DND-41 (cell line): ENCODE measurements around the gene PTPRCAP.

Experiments
- ATAC-seq: fragments of 200-7000 bp; cut with Tn5 transposase; 3 replicates; pipeline ENCODE4 v1.9.1; 2021; ENCODE audit warnings: low read depth; ENCODE audit not compliant: insufficient read depth
- DNase-seq: peaks from one replicate; pipeline ENCODE4 v3.0.0-alpha.2; 2020
- H2AFZ ChIP-seq: 2 replicates; pipeline ENCODE4 v1.6.0; 2012; ENCODE audit warnings: low read depth, low read length
- H3K27ac ChIP-seq: 2 replicates; pipeline ENCODE4 v1.5.1; 2012; ENCODE audit warnings: low read length, inconsistent platforms
- H3K27me3 ChIP-seq: fragments of 200-600 bp; sonication (generic); 2 replicates; pipeline ENCODE4 v1.6.0; 2012; ENCODE audit warnings: low read length, mild to moderate bottlenecking, inconsistent platforms; ENCODE audit not compliant: insufficient read depth, poor library complexity
- H3K36me3 ChIP-seq: 2 replicates; pipeline ENCODE4 v1.5.1; 2012; ENCODE audit warnings: low read length, inconsistent platforms; ENCODE audit not compliant: insufficient read depth
- H3K4me1 ChIP-seq: 2 replicates; pipeline ENCODE4 v1.5.1; 2012; ENCODE audit warnings: mild to moderate bottlenecking, low read length; ENCODE audit not compliant: insufficient read depth
- H3K4me2 ChIP-seq: 2 replicates; pipeline ENCODE4 v1.6.0; 2012; ENCODE audit warnings: mild to moderate bottlenecking, moderate library complexity, low read length, inconsistent platforms; ENCODE audit not compliant: insufficient read depth
- H3K4me3 ChIP-seq, 2 experiments: fragments of 200-600 bp in 1 of 2; shearing (Covaris generic) in 1 of 2; 2 replicates each; pipeline ENCODE4 v1.5.1; 2012 to 2016; ENCODE audit warnings: inconsistent platforms in 2 of 2, low read length in 2 of 2, mild to moderate bottlenecking in 2 of 2, low read depth in 1 of 2, moderate library complexity in 1 of 2
- H3K79me2 ChIP-seq: 2 replicates; pipeline ENCODE4 v1.6.0; 2012; ENCODE audit warnings: low read length, inconsistent platforms; ENCODE audit not compliant: insufficient read depth
- H3K9ac ChIP-seq: 2 replicates; pipeline ENCODE4 v1.6.0; 2012; ENCODE audit warnings: low read depth, mild to moderate bottlenecking, inconsistent platforms, low read length, moderate library complexity
- H3K9me3 ChIP-seq: 2 replicates; pipeline ENCODE4 v1.5.1; 2012; ENCODE audit warnings: low read length, moderate library complexity, mild to moderate bottlenecking, inconsistent platforms; ENCODE audit not compliant: insufficient read depth, severe bottlenecking
- H4K20me1 ChIP-seq: 2 replicates; pipeline ENCODE4 v1.6.0; 2012; ENCODE audit warnings: low read length; ENCODE audit not compliant: insufficient read depth
- CTCF ChIP-seq: IDR thresholded peaks from 2 replicates; pipeline ENCODE4 v1.5.1; 2012; ENCODE audit warnings: borderline replicate concordance, low read length, moderate library complexity, mild to moderate bottlenecking; ENCODE audit not compliant: poor library complexity, severe bottlenecking; ENCODE audit errors: extremely low read depth
- EZH2 ChIP-seq: IDR thresholded peaks from 3 replicates; pipeline ENCODE4 v1.6.1; 2012; ENCODE audit warnings: borderline replicate concordance, low read depth, mild to moderate bottlenecking, moderate library complexity, low read length, inconsistent platforms; ENCODE audit not compliant: severe bottlenecking

Gene PTPRCAP

GRCh38 chr11:67450796-67451657, 13.5 kb upstream of the PTPRCAP start:
- ATAC-seq (no peak), DNase-seq (no peak)
- H2AFZ ChIP-seq, result no peak overlapping the region
- H4K20me1 ChIP-seq, result no peaks in the 10 kb centered on the region
- H3K79me2 ChIP-seq, result no peaks in the 10 kb centered on the region
- H3K4me1 ChIP-seq, result no peaks in the 10 kb centered on the region
- no peaks in the 10 kb centered on the region for H3K27me3 ChIP-seq
- H3K9ac ChIP-seq, result no peak overlapping the region
- H3K36me3 ChIP-seq, result no peaks in the 10 kb centered on the region
- no peak overlapping the region for H3K4me2 ChIP-seq
- TF ChIP-seq EZH2 (no peak), CTCF (no peak)
- no peaks in the 10 kb centered on the region for H3K9me3 ChIP-seq
- no peak overlapping the region for H3K4me3 ChIP-seq
- no peak overlapping the region for H3K27ac ChIP-seq

- no peak for DNase-seq
- ATAC-seq, result no peak
- peaks cover 6% of the 10 kb centered on the region; the same call in 1 of the 2 replicates for H3K79me2 ChIP-seq
- no peaks in the 10 kb centered on the region for H3K27me3 ChIP-seq
- no peak overlapping the region for H3K27ac ChIP-seq
- no peak overlapping the region for H3K9ac ChIP-seq
- TF ChIP-seq EZH2, result no peak
- no peak for TF ChIP-seq CTCF
- H3K4me3 ChIP-seq, result no peak overlapping the region
- H3K4me2 ChIP-seq, result no peak overlapping the region
- H3K36me3 ChIP-seq, result no peaks in the 10 kb centered on the region
- H4K20me1 ChIP-seq, result no peaks in the 10 kb centered on the region
- no peak overlapping the region for H2AFZ ChIP-seq
- H3K4me1 ChIP-seq, result peaks cover 14% of the 10 kb centered on the region
- H3K9me3 ChIP-seq, result no peaks in the 10 kb centered on the region
These were observed 11.8 kb upstream of the PTPRCAP start for GRCh38 chr11:67449116-67449844.

GRCh38 chr11:67448220-67448609, 10.7 kb upstream of the PTPRCAP start:
- Histone ChIP-seq H3K79me2 (peaks cover 6% of the 10 kb centered on the region; the same call in 1 of the 2 replicates), H3K36me3 (no peaks in the 10 kb centered on the region), H3K4me3 (no peak overlapping the region), H3K27ac (no peak overlapping the region), H3K9me3 (no peaks in the 10 kb centered on the region), H3K9ac (no peak overlapping the region), H3K4me2 (no peak overlapping the region), H2AFZ (no peak overlapping the region), H3K4me1 (peaks cover 23% of the 10 kb centered on the region), H4K20me1 (no peaks in the 10 kb centered on the region), H3K27me3 (no peaks in the 10 kb centered on the region)
- DNase-seq (no peak), ATAC-seq (no peak)
- TF ChIP-seq EZH2 (no peak), CTCF (no peak)
